GM12864 (cell line): Measurements from ENCODE around the gene ZNF730.
A peak's percentile ranks its signal among the peaks of the same experiment; 100 is the strongest.
"Not testable (repeated sequence)": the region's sequence is repeated elsewhere in the genome, so short reads cannot be mapped to it uniquely, and the experiment has no call there.

Experiments
- DNase-seq: peaks from one replicate; pipeline ENCODE4 v3.0.0-alpha.2; 2011; ENCODE audit warnings: low read depth
- H3K4me3 ChIP-seq: 2 replicates; pipeline ENCODE4 v1.5.1; 2011; ENCODE audit warnings: mild to moderate bottlenecking, low read depth, low read length, control low read depth
- CTCF ChIP-seq: IDR thresholded peaks from 2 replicates; pipeline ENCODE4 v1.5.1; 2011; ENCODE audit warnings: low read depth, mild to moderate bottlenecking, moderate library complexity, low read length, control low read depth, inconsistent platforms; ENCODE audit errors: missing control alignments

Gene ZNF730

GRCh38 chr19:23116802-23117571 lies at the start of gene ZNF730:
Gene ZNF730 (plus strand): TSS chr19:23117025. CDS start chr19:23117174, 149 bp downstream.
- H3K4me3 ChIP-seq = peak within 1 kb of the TSS; percentile 78
- DNase-seq = peak; percentile 25
- no peak for TF ChIP-seq CTCF

GRCh38 chr19:23070353-23071146 lies 46.3 kb upstream of the ZNF730 start:
- DNase-seq = no peak
- TF ChIP-seq CTCF = peak; percentile 45
- peak overlapping the region; percentile 17 for H3K4me3 ChIP-seq

GRCh38 chr19:23071147-23071511 lies 45.7 kb upstream of the ZNF730 start:
- peak overlapping the region; percentile 17 for H3K4me3 ChIP-seq
- DNase-seq = no peak
- no peak for TF ChIP-seq CTCF

GRCh38 chr19:23075031-23075733 lies 41.6 kb upstream of the ZNF730 start:
- peak; percentile 29 for DNase-seq
- H3K4me3 ChIP-seq = peak overlapping the region; percentile 79
- no peak for TF ChIP-seq CTCF

- DNase-seq, H3K4me3 ChIP-seq: not testable (repeated sequence)
Observed at GRCh38 chr19:23077776-23078175, 39.0 kb upstream of the ZNF730 start.

GRCh38 chr19:23093832-23094231 lies 23.0 kb upstream of the ZNF730 start:
- DNase-seq = no peak
- no peak overlapping the region for H3K4me3 ChIP-seq
- TF ChIP-seq CTCF = no peak

GRCh38 chr19:23095418-23095817 lies 21.4 kb upstream of the ZNF730 start:
- no peak for TF ChIP-seq CTCF
- H3K4me3 ChIP-seq = no peak overlapping the region
- no peak for DNase-seq
